NCI-H524 treated with DMSO at 0.1 percent for 48 hours (cell line): ENCODE measurements around the gene CCDC40.
A peak's percentile ranks its signal among the peaks of the same experiment; 100 is the strongest.

Source experiments
- DNase-seq: peaks from one replicate; lab custom pipeline; 2025; lab: John Stamatoyannopoulos, UW

CCDC40 gene

DNA sequence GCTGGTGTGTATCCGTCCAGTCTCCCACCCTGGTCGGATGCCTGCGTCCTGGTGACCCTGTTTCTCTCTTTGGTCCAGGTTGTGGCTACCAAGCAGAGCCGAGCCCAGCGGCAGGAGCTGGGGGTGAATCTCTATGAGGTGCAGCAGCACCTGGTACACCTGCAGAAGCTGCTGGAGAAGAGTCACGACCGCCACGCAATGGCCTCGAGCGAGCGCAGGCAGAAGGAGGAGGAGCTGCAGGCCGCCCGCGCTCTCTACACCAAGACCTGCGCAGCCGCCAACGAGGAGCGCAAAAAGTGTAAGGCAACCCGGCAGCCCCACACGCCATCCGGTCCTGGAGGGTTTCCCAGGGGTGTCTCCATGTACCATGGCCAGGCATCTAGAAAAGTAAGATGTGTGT is 13.5 kb downstream of the CCDC40 start:
- DNase-seq = no peak

DNA sequence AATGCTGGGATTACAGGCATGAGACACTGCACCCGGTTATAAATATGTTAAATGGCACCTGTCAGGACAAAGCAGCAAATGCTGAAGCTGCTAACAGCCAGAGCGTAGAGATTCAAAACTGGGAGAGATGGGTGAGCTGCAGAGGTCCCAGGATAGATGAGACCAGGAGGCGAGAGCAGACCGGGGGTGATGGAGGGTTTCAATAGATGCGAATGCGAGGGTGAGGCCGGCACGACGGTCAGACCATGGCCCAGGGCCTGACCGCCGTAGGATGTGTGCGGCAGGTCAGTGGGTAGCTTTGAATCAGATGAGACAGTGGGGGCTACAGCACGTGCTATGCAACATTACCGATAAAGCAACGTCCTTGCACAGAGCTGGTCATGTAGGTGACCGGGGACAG is 14.3 kb downstream of the CCDC40 start:
- DNase-seq = no peak

DNA sequence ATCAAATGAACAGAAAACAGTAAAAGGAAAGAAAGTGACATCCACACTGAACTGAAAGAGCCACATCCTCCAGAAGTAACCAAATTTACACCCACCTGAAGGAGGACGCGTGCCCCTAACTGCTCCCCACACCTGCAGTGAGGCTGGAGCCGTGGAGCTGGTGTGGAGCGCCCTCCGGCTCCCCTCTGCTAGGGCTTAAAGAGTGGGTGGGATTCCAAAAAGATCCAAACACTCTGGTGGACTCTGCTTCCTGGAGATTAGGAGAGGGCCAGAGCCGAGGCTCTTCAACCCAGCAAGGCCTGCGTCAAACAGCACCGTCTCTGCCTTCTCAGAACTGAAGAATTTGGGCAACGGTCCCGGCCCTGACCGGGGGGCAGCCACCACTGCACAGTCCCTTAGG is 15.2 kb downstream of the CCDC40 start:
- DNase-seq = no peak

DNA sequence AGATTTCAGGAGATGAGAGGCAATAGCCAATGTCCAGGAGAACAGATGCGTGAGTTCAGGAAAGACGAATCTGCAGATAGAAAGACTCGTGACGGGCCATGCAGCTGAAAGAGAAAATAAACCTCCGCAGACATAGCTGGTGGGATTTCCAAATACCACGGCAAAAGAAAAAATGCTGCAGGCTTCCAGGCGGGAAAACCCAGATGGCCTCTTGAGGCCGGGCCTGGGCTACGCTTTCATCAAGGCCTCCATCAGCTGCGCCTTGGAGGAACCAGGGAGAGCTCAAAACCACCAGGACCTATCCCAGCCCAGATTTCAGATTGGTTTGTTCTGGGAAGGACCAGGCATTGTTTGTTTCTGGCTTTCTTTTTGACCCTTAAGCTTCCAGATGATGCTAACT is 16.7 kb downstream of the CCDC40 start:
- DNase-seq = no peak

DNA sequence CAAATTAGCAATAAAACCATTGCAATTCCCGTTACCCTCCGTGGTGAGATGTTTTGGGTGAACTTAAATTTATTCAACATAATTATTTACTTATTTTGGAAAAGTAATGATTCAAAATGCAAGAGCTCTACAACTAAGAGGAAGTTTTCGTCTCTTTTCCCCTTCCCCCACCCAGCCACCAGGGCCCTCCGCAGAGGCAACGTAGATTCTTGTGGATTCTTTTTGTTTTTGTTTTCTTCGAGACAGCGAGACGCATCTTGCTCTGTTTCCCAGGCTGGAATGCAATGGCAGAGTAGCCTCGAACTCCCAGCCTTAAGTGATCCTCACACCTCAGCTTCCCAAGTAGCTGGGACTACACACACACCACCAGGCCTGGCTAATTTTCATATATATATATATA is 19.2 kb downstream of the CCDC40 start:
- no peak for DNase-seq

DNA sequence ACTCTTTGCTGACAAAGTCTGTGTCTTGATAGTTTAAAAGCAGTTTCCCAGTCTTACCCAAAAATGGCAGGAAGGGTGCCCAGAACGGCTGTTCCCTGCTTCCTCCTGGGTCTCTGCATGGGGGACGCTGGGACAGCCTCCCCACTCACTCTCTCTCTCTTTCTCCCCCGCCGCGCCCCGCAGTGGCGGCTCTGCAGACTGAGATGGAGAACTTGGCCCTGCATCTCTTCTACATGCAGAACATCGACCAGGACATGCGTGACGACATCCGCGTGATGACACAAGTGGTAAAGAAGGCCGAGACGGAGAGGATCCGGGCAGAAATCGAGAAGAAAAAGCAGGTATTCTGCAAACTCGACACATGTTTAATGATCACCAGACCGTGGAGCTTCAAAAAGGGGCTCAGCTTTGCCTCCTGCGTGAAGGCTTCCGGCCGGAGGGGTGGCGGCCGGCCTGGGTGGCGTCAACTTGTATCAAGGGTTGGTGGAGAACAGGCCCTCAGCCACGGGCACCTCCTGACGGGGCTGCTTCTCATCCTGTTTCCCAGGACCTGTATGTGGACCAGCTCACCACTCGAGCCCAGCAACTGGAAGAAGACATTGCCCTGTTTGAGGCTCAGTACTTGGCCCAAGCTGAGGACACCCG is 22.0 kb downstream of the CCDC40 start:
- DNase-seq = no peak

DNA sequence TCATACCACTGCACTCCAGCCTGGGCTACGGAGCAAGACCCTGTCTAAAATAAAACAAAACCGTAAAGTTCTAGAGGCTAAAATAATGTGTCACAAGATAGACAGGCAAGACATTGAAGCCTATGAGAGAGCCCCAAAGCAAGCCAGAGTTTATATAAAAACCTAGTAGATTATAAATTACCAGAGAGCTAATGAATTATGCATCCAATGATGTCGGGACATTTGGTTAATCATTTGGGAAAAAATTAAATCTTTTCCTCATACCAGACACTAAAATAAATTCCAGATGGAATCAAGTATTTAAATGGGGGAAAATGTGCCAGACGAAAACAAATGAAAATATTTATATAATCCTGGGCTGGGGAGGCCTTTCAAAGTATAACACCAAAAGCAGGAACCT is 24.2 kb downstream of the CCDC40 start:
- no peak for DNase-seq

DNA sequence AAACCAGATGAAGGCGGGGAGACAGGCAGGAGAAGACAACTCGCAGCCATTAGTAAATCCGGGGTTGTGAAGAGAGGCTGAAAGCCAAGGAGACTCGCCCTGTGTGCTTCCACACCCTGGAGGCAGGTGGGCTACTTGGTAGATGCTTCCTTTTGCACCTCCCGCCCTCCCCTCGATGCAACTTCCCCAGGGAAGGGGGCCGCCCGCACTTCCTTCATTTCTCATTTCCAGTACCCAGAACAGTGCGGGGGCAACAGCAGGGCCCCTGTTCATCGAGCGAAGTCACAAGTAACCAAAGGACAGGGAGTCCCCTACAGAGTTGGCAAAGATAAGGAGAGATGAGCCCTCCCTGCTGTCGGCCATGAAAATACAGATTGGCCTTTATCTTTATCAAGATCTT is 25.0 kb downstream of the CCDC40 start:
- no peak for DNase-seq

DNA sequence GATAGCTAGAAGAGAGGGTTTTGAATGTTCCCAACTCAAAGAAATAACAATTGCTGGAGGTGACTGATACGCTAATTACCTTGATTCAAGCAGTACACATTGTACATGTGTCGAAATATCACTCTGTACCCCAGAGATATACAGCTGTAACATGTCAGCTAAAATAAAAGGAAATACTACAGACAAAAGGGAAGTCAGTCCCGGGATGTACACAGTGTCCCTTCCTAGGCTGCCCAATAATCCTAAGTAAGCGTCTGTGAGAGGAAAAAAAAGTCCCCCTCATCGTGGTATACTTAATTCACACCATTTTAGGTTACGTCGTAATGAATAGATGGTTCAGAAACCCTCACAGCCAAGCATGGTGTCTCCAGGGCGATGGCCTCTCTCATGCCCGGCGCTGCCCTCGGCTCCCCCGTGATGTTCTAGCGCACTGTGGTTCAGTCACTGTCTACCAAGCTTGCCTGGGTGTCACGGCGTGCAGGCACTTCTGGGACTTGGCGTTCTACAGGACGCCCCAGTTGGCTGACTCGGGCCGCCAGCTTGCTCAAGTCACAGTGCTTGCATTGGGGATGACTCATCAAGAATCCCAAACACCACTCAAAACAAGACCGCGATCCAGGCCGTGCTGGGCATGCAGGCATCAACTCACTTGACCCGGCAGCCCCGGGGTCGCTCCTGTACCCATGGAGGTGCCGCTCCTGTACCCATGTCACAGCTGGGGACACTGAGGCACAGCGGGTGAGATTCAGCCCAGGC is 27.6 kb downstream of the CCDC40 start:
- no peak for DNase-seq

DNA sequence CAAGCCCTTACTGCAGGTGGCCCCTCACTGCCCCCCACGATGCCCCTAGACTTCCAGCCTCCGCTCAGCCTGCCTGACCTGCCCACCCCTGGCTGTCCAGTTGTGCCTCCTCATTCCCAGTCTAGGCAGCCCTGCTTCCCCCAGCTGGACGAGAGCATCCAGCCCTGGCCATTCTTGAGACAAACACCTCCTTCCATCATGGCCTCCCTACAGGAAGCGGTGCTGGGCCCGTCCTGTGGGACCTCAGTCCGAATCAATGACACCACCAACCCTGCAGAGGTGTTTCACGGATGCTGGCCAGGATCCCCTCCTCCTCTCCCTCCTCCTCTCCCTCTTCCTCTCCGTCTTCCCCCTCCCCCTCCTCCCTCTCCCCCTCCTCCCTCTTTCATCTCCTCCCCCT is 28.3 kb downstream of the CCDC40 start:
- no peak for DNase-seq

DNA sequence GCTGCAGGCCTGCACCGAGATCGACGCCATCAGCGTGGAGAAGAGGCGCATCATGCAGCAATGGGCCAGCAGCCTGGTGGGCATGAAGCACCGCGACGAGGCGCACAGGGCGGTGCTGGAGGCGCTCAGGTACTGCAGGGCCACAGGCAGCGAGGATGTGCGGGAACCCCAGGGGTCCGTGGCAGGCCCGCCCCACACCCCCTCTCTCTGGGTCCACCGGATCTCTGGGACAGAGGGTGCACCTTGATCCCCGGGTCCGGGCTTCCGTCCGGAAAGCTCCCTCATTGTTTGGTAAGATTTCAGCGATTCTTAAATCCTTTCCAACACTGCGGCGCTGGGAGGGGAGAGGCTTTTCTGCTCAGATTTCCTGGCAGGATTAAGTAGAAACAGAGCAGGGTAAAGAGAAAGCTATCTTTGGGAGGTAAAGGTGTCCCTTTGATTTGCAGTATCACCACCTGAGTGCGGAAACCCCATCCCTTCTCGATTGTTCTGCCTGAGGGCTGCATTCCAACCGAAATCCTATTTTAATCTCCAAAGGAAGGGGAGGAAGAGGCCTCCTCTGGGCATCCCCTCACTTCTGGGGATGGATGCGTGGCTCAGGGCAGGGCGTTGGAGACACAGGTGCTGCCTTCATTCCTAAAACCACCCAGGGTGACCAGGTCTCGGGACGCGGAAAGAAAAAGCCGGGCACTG is 29.2 kb downstream of the CCDC40 start:
- DNase-seq = no peak

DNA sequence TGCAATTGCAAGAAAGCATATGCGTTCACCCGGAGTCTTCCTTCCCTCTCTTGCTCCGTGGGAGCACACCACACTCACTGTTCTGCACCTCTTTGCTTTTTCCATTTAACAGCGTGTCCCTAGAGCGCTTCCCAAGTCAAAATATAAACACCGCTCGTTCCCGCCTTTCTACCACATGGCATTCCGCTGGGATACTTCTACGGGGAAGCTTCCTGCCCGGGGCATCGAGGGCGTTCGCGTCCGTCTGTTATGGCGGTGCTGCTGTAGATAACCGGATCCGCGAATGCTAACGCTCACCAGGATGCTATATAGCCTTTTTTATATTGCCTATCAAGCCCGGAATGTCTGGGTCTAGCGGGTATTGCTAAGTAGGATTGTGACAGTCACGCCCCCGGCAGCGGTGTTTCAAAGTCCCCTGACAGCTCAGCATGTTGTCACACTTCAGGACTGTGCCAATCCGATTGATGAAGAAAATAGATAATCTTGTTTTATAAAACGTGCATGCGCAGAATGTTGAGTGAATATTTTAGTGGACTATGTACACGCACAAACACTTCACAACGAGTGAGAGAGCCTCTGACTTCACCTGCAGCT is 31.0 kb downstream of the CCDC40 start:
- no peak for DNase-seq

DNA sequence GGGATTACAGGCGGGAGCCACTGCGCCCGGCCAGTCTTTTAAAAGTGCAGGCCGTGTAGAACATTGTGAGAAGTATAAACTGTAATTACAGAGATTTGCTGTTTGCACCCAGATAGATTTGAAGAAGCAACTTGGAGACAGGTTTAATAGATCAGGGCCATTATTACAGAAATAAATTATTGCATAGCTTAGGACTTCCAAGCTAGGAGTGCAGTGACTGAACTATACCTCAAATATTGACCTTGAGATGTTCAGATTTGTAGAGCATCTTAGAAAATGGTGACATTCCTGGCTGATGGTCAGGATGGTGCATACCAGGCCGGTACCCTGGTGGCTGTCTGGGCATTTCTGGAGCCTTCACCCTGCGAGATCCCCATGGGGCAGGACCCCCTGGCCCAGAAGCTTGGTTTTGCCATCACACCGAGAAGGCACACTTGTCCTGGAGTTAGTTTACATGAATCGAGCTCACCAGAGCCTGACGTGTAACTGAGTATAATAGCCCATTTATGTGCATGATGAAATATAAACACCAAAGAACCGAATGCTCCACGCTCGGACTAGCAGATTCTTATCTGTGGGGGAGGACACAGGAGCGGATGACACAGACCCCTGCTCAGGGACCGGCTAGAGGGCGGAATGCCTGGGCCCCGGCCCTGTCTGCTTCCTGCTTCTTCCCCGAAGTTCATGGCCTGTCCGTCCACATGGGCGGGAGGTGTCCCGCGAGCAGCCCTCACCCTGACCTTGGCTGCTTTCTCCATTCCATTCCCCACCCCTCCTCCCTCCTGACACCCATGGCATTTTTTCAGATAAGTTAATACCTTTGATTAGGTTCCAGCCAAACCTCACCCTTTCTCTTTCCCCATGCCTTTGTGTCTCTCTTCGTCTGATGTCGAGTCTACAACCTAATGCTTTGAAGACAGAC is 32.1 kb downstream of the CCDC40 start:
- DNase-seq = no peak

DNA sequence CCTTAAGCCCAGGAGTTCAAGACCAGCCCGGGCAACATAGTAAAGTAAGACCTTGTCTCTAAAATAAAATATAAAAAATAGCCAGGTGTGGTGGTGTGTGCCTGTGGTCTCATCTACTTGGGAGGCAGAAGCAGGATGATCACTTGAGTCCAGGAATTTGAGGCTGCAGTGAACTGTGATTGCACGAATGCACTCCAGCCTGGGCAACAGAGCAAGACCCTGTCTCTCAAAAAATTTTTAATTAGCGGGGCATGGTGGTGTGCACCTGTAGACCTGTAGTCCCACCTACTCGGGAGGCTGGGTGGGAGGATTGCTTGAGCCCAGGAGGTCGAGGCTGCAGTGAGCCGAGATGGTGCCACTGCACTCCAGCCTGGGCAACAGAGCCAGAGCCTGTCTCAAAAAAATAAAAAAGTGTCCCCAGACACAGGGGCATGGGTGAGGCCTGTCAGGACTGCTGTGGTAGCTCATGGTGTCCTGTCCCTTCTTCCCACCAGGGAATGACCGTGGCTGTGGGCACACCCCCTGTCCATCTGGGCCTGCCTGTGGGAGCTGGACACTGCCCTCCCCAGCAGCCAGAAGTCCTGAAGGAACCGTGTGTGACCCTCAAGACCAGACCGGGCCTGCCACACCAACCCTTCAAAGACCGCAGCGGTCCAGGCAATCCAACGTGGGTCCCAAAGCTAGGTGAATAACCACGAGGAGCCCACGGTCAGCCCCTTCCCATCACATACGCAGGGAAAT is 34.1 kb downstream of the CCDC40 start:
- DNase-seq = no peak

DNA sequence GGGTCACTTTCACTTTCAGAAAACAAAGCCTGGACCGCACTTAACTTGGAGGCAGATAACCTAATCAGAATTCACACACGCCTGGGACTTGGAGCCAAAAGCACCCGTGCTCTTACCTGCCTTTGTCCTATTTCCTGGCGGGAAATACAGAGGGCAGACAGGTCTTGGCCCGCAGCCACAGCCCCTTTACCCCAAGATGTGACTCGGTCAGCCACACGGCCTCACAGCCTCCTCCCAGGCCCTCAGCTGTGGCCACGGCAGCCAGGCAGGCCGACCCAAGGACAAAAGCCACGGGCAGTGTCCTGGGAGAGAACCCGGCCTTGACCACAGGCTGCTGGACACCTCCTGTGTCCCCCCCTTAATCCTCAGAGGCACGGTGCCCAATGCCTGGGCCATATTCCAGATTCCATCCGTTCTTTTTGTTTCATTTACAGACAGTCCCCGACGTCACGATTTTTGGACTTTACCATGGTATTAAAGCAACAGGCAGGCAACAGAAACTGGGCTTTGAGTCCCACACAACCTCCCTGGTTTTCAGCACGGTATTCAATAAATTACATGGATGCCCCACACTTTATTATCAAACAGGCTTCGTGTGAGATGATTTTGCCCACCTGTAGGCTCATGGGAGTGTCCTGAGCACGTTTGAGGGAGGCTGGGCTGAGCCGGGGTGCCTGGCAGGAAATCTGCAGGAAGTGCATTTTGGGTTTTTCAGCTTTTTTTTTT is 34.8 kb downstream of the CCDC40 start:
- DNase-seq = no peak

DNA sequence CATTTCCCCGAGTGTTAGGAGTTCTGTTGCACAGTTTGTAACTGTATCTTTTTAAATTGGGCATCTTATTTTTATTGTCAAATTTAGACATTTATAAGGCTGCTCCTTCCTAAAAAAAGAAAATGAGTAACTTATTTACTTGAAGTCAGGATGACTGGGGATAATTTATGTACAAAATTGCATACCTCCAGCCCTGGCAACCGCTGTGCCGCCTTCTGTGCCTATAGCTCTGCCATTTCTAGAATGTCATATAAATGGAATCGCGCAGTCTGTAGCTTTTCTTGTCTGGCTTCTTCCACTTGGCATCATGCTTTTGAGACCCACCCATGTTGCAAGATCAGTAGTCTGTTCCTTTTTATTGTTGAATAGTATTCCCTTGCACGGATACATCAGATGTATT is 36.0 kb downstream of the CCDC40 start:
- DNase-seq = no peak

DNA sequence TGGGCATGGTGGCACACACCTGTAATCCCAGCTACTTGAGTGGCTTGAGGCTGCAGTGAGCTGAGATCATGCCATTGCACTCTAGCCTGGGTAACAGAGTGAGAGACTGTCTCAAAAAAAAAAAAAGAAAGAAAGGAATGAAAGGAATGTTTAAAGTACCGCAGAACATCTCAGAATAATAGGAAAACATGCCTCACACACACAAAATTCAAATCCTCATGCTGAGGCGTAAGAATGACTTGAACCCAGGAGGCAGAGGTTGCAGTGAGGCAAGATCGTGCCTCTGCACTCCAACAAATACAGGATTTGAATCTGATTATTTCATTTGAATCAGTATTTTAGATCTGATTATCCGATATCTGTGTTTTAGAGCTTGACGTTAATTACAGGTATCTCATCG is 43.6 kb downstream of the CCDC40 start:
- no peak for DNase-seq

DNA sequence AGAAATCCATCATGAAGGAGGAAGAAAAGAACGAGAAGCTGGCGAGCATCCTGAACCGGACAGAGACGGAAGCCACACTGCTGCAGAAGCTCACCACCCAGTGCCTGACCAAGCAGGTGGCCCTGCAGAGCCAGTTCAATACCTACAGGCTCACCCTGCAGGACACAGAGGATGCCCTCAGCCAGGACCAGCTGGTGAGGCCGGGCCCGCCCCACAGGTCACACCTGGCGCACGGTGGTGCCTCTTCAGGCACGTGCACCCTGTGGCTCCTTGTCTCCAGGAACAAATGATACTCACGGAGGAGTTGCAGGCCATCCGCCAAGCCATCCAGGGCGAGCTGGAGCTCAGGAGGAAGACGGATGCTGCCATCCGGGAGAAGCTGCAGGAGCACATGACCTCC is 45.2 kb downstream of the CCDC40 start:
- no peak for DNase-seq

DNA sequence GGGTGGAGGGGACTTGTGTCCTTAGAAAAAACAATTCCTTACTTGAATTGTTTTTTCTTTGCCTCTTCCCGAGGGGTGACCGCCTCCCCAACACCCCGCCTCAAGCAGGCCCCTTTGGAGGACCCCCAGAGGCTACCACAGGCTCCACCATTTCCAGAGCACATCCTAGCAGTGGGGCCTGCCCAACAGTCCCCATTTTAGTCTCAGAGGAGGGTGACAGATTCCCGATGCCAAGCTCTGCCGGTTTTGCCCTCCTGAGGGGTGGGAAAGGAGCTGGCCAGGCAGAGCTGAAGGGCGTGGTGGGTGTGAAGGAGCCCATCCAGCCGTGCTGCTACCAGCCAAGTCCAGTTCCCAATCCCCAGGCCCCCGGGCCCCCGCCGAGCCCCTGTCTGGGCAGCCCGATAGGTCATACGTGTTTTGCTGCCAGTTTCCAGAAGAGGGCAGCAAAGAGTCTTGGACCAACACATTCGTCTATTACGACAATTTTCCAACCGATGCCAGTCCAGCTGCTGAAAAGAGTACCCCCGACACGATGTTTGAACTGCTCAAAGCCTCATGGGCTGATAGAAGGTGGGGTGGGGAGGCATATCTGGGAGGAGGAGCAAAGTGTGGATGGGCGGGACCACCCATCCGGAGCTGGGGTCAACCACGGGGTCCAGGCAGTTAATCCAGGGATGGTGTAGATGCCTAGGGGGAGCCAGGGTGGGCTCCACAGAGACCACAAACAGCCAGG is 46.1 kb downstream of the CCDC40 start:
- peak; percentile 32 for DNase-seq

DNA sequence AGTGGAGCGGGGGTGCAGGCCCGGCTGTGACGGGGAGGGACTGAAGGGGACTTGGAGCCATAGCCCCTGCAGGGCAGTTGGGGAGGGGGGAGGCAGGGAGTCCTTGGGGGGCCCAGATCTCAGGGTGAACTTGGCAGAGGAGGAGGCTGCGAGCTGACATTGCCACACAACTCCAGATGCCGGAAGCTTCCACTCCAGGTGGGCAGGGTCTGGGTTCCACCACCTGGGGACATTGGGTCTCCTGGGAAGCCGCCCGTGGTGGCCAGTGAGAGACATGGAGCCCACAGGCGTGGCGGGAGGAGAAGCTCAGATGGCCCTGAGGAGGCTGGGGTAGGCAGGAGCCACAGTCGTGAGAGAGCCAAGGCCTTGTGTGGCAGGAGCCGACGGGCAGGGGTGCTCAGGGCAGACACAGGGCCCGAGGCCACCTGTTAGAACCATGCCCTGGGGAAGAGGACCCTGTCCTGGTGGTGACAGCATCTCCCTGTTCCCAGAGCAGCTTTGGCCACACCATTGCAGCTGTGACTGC is 46.8 kb downstream of the CCDC40 start:
- no peak for DNase-seq
